HepG2 (cell line): Measurements from ENCODE around the gene ZFAND2A. TPM values are rescaled to one million over a fixed set of nuclear protein-coding genes. Genes with fewer than 3 reads are reported as not detected.
A peak's percentile ranks its signal among the peaks of the same experiment; 100 is the strongest.

Experiments
- HMG20A ChIP-seq: IDR thresholded peaks from 2 replicates; pipeline ENCODE4 v1.6.1; 2016; ENCODE audit warnings: borderline replicate concordance
- MBNL3 ChIP-seq: fragments of 250-450 bp; sonication (Bioruptor Pico); conservative IDR thresholded peaks from 2 replicates; pipeline ENCODE4 v1.8.0; 2022; ENCODE audit warnings: mild to moderate bottlenecking, inconsistent platforms
- NR2F1 ChIP-seq, 2 experiments: fragments of 450-650 bp in 1 of 2; formaldehyde crosslinking in 1 of 2; IDR thresholded peaks; 2 replicates each; pipeline versions ENCODE4 v1.5.0 to v1.6.1; 2016 to 2020; ENCODE audit warnings: mild to moderate bottlenecking in 1 of 2, missing compliant biosample characterization in 1 of 2, missing genetic modification reagents in 1 of 2, moderate library complexity in 1 of 2
- PHF8 ChIP-seq: sonication (generic); formaldehyde crosslinking; IDR thresholded peaks from 2 replicates; pipeline ENCODE4 v1.5.0; 2020; ENCODE audit warnings: missing genetic modification reagents
- PLSCR1 ChIP-seq: sonication (generic); formaldehyde crosslinking; IDR thresholded peaks from 2 replicates; pipeline ENCODE4 v1.5.0; 2020; ENCODE audit warnings: missing genetic modification reagents, mild to moderate bottlenecking, borderline replicate concordance
- POGK ChIP-seq: sonication (generic); formaldehyde crosslinking; conservative IDR thresholded peaks from 2 replicates; pipeline ENCODE4 v1.8.0; 2022; ENCODE audit warnings: mild to moderate bottlenecking, moderate library complexity, missing genetic modification reagents
- POLR2AphosphoS2 ChIP-seq: IDR thresholded peaks from 2 replicates; pipeline ENCODE4 v1.6.1; 2011; ENCODE audit warnings: low read depth, low read length, improper control_type of control experiment
- SNAI1 ChIP-seq: sonication (generic); formaldehyde crosslinking; IDR thresholded peaks from 2 replicates; pipeline ENCODE4 v1.5.0; 2020; ENCODE audit warnings: mild to moderate bottlenecking, missing genetic modification reagents, borderline replicate concordance
- ZFP1 ChIP-seq: IDR thresholded peaks from 2 replicates; pipeline ENCODE4 v1.6.1; 2016
- ZMAT3 ChIP-seq: sonication (generic); formaldehyde crosslinking; conservative IDR thresholded peaks from 2 replicates; pipeline ENCODE4 v1.7.0; 2021; ENCODE audit warnings: missing genetic modification reagents
- ZNF180 ChIP-seq: sonication (generic); formaldehyde crosslinking; IDR thresholded peaks from 2 replicates; pipeline ENCODE4 v1.4.0; 2020; ENCODE audit warnings: low read depth, missing genetic modification reagents, borderline replicate concordance
- ZNF331 ChIP-seq: sonication (generic); formaldehyde crosslinking; IDR thresholded peaks from 2 replicates; pipeline ENCODE4 v1.4.0; 2020; ENCODE audit warnings: missing genetic modification reagents
- ZNF558 ChIP-seq: sonication (generic); formaldehyde crosslinking; IDR thresholded peaks from 2 replicates; pipeline ENCODE4 v1.9.0; 2022; ENCODE audit warnings: mild to moderate bottlenecking, missing genetic modification reagents, borderline replicate concordance
- ZNF597 ChIP-seq: sonication (generic); formaldehyde crosslinking; IDR thresholded peaks from 2 replicates; pipeline ENCODE4 v1.5.0; 2020; ENCODE audit warnings: missing genetic modification reagents
- ZNF879 ChIP-seq: sonication (generic); formaldehyde crosslinking; IDR thresholded peaks from 2 replicates; pipeline ENCODE4 v1.8.1; 2023; ENCODE audit warnings: missing genetic modification reagents
- polyA plus RNA-seq, 8 experiments: library from polyadenylated mRNA; depleted of rRNA in 3 of 8; stranded (reverse) in 7 of 8; unstranded in 1 of 8; fragments of >200 nt; fragmentation: Illumina TruSeq in 4 of 8; extraction: Trizol in 4 of 8; gene quantifications; 2 replicates each; pipeline versions ENCODE4 v1.2.1 to v1.2.3, GENCODE V29; 2011 to 2016; ENCODE audit warnings: low read depth in 4 of 8, missing spikeins in 1 of 8, mixed read lengths in 1 of 8; ENCODE audit not compliant: insufficient read depth in 1 of 8
- total RNA-seq, 5 experiments: library from RNA; depleted of rRNA; stranded (reverse); fragments of >200 nt; fragmentation: Illumina TruSeq; extraction: Trizol; gene quantifications; 2 replicates each; pipeline ENCODE4 v1.2.3, GENCODE V29; 2016; ENCODE audit warnings: low read depth in 1 of 5
- TF ChIP-seq, protein P1 (sequence below): sonication (generic); formaldehyde crosslinking; IDR thresholded peaks from 2 replicates; pipeline ENCODE4 v1.8.0; 2022; ENCODE audit warnings: missing genetic modification reagents, mild to moderate bottlenecking, borderline replicate concordance
- TF ChIP-seq, protein P2 (sequence below): sonication (generic); formaldehyde crosslinking; IDR thresholded peaks from 2 replicates; pipeline ENCODE4 v1.4.0; 2020; ENCODE audit warnings: missing genetic modification reagents, borderline replicate concordance
- TF ChIP-seq, protein P3 (sequence below): sonication (generic); formaldehyde crosslinking; IDR thresholded peaks from 2 replicates; pipeline ENCODE4 v1.5.1; 2020; ENCODE audit warnings: mild to moderate bottlenecking, missing genetic modification reagents, borderline replicate concordance

ZFAND2A gene
- total and polyA plus RNA-seq, 2 of the 13 experiments (the other 11 are each of a cell fraction or from before 2014, with no cell fraction given) = 140 to 153 TPM

GRCh38 chr7:1175967-1176851 lies 16.2 kb upstream of the ZFAND2A start (continued):
- TF ChIP-seq, protein P1, sequence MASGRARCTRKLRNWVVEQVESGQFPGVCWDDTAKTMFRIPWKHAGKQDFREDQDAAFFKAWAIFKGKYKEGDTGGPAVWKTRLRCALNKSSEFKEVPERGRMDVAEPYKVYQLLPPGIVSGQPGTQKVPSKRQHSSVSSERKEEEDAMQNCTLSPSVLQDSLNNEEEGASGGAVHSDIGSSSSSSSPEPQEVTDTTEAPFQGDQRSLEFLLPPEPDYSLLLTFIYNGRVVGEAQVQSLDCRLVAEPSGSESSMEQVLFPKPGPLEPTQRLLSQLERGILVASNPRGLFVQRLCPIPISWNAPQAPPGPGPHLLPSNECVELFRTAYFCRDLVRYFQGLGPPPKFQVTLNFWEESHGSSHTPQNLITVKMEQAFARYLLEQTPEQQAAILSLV (CRISPR knock-in tag) = no peak; the same call in 1 of the 2 replicates
- no peak for TF ChIP-seq POLR2AphosphoS2
- TF ChIP-seq ZNF558 = no peak
- no peak for TF ChIP-seq SNAI1 (CRISPR knock-in tag)
- TF ChIP-seq, protein P2, sequence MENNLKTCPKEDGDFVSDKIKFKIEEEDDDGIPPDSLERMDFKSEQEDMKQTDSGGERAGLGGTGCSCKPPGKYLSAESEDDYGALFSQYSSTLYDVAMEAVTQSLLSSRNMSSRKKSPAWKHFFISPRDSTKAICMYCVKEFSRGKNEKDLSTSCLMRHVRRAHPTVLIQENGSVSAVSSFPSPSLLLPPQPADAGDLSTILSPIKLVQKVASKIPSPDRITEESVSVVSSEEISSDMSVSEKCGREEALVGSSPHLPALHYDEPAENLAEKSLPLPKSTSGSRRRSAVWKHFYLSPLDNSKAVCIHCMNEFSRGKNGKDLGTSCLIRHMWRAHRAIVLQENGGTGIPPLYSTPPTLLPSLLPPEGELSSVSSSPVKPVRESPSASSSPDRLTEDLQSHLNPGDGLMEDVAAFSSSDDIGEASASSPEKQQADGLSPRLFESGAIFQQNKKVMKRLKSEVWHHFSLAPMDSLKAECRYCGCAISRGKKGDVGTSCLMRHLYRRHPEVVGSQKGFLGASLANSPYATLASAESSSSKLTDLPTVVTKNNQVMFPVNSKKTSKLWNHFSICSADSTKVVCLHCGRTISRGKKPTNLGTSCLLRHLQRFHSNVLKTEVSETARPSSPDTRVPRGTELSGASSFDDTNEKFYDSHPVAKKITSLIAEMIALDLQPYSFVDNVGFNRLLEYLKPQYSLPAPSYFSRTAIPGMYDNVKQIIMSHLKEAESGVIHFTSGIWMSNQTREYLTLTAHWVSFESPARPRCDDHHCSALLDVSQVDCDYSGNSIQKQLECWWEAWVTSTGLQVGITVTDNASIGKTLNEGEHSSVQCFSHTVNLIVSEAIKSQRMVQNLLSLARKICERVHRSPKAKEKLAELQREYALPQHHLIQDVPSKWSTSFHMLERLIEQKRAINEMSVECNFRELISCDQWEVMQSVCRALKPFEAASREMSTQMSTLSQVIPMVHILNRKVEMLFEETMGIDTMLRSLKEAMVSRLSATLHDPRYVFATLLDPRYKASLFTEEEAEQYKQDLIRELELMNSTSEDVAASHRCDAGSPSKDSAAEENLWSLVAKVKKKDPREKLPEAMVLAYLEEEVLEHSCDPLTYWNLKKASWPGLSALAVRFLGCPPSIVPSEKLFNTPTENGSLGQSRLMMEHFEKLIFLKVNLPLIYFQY (CRISPR knock-in tag) = no peak
- no peak for TF ChIP-seq ZNF180 (CRISPR knock-in tag)
- TF ChIP-seq ZNF597 (CRISPR knock-in tag) = no peak
- 0 out of 2 replicates have a peak, but pooled peaks have one; percentile 33 for TF ChIP-seq ZMAT3 (CRISPR knock-in tag)
- TF ChIP-seq PHF8 (CRISPR knock-in tag) = peak; percentile 47; the same call in 1 of the 2 replicates
- TF ChIP-seq POGK (CRISPR knock-in tag) = peak; percentile 89
- no peak for TF ChIP-seq PLSCR1 (CRISPR knock-in tag)
- 0 out of 2 replicates have a peak, but pooled peaks have one; percentile 40 for TF ChIP-seq ZFP1 (CRISPR knock-in tag)
- TF ChIP-seq HMG20A = no peak
- TF ChIP-seq ZNF879 (CRISPR knock-in tag) = no peak
- no peak for TF ChIP-seq MBNL3
- TF ChIP-seq NR2F1 (CRISPR knock-in tag; IDR thresholded peaks at IDR 0.05) = peak; percentile 73 to 85
- peak; percentile 45; the same call in 1 of the 2 replicates for TF ChIP-seq ZNF331 (CRISPR knock-in tag)
- TF ChIP-seq, protein P3, sequence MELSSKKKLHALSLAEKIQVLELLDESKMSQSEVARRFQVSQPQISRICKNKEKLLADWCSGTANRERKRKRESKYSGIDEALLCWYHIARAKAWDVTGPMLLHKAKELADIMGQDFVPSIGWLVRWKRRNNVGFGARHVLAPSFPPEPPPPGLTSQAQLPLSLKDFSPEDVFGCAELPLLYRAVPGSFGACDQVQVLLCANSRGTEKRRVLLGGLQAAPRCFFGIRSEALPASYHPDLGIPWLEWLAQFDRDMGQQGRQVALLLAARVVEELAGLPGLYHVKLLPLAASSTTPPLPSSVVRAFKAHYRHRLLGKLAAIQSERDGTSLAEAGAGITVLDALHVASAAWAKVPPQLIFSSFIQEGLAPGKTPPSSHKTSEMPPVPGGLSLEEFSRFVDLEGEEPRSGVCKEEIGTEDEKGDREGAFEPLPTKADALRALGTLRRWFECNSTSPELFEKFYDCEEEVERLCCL (CRISPR knock-in tag) = 0 out of 2 replicates have a peak, but pooled peaks have one; percentile 3
